H9 (cell line): ENCODE data around the gene GAL3ST1. TPM values are rescaled to one million over a fixed set of nuclear protein-coding genes. Genes with fewer than 3 reads are reported as not detected.
"Not testable (repeated sequence)": the region's sequence is repeated elsewhere in the genome, so short reads cannot be mapped to it uniquely, and the experiment has no call there.

ENCODE experiments used
- DNase-seq: peaks from one replicate; pipeline ENCODE4 v3.0.0-alpha.2; 2017
- H2AFZ ChIP-seq: one replicate; pipeline ENCODE4 v1.6.1; 2013; ENCODE audit warnings: mild to moderate bottlenecking, low read length, control low read depth, moderate library complexity
- H2AK5ac ChIP-seq: 2 replicates; pipeline ENCODE4 v1.6.1; 2013; ENCODE audit warnings: low read length, control low read depth, mixed read lengths; ENCODE audit not compliant: insufficient read length
- H2BK120ac ChIP-seq: one replicate; pipeline ENCODE4 v1.6.1; 2013; ENCODE audit warnings: low read depth, mild to moderate bottlenecking, low read length, control low read depth, inconsistent platforms; ENCODE audit not compliant: poor library complexity, severe bottlenecking
- H2BK12ac ChIP-seq: 2 replicates; pipeline ENCODE4 v1.6.1; 2013; ENCODE audit warnings: low read length, control low read depth, mixed read lengths, low read depth; ENCODE audit not compliant: insufficient read length
- H2BK15ac ChIP-seq: 2 replicates; pipeline ENCODE4 v1.6.1; 2013; ENCODE audit warnings: low read depth, low read length, control low read depth
- H2BK20ac ChIP-seq: one replicate; pipeline ENCODE4 v1.6.1; 2013; ENCODE audit warnings: low read depth, mild to moderate bottlenecking, low read length, control low read depth, inconsistent platforms; ENCODE audit not compliant: poor library complexity, severe bottlenecking
- H2BK5ac ChIP-seq: 2 replicates; pipeline ENCODE4 v1.6.1; 2013; ENCODE audit warnings: low read length, control low read depth, mixed read lengths; ENCODE audit not compliant: insufficient read length
- H3K14ac ChIP-seq: 2 replicates; pipeline ENCODE4 v1.6.1; 2013; ENCODE audit warnings: low read length, control low read depth; ENCODE audit not compliant: insufficient read depth
- H3K18ac ChIP-seq: 2 replicates; pipeline ENCODE4 v1.6.1; 2013; ENCODE audit warnings: low read depth, mild to moderate bottlenecking, mixed read lengths, low read length, control low read depth; ENCODE audit not compliant: insufficient read length
- H3K23ac ChIP-seq: 2 replicates; pipeline ENCODE4 v1.6.1; 2013; ENCODE audit warnings: low read length, control low read depth, mixed read lengths, low read depth; ENCODE audit not compliant: insufficient read length
- H3K23me2 ChIP-seq: 2 replicates; pipeline ENCODE4 v1.6.1; 2013; ENCODE audit warnings: low read depth, mild to moderate bottlenecking, mixed read lengths, low read length, control low read depth; ENCODE audit not compliant: insufficient read length, poor library complexity, severe bottlenecking
- H3K27ac ChIP-seq: 2 replicates; pipeline ENCODE4 v1.5.1; 2013; ENCODE audit warnings: low read length, control low read depth, mixed read lengths, low read depth; ENCODE audit not compliant: insufficient read length
- H3K27me3 ChIP-seq: 2 replicates; pipeline ENCODE4 v1.6.1; 2013; ENCODE audit warnings: low read length, control low read depth, inconsistent platforms; ENCODE audit not compliant: insufficient read depth
- H3K4ac ChIP-seq: 2 replicates; pipeline ENCODE4 v1.6.1; 2013; ENCODE audit warnings: low read depth, mild to moderate bottlenecking, control low read depth, inconsistent platforms, low read length, moderate library complexity
- H3K4me1 ChIP-seq: 2 replicates; pipeline ENCODE4 v1.6.1; 2013; ENCODE audit warnings: low read length, control low read depth, inconsistent platforms; ENCODE audit not compliant: insufficient read depth
- H3K4me2 ChIP-seq: 2 replicates; pipeline ENCODE4 v1.6.1; 2013; ENCODE audit warnings: low read length, control low read depth, mixed read lengths; ENCODE audit not compliant: insufficient read length, insufficient read depth
- H3K56ac ChIP-seq: 2 replicates; pipeline ENCODE4 v1.6.1; 2013; ENCODE audit warnings: low read depth, mild to moderate bottlenecking, mixed read lengths, low read length, control low read depth; ENCODE audit not compliant: insufficient read length
- H3K79me1 ChIP-seq: 2 replicates; pipeline ENCODE4 v1.6.1; 2013; ENCODE audit warnings: low read depth, mild to moderate bottlenecking, moderate library complexity, low read length, control low read depth, inconsistent platforms; ENCODE audit not compliant: insufficient read depth, poor library complexity, severe bottlenecking
- H3K79me2 ChIP-seq: 2 replicates; pipeline ENCODE4 v1.6.1; 2013; ENCODE audit warnings: low read length, control low read depth, inconsistent platforms; ENCODE audit not compliant: insufficient read depth
- H3K9ac ChIP-seq: 2 replicates; pipeline ENCODE4 v1.6.1; 2013; ENCODE audit warnings: low read length, control low read depth, mixed read lengths; ENCODE audit not compliant: insufficient read length; ENCODE audit errors: extremely low read depth
- H3K9me3 ChIP-seq: one replicate; pipeline ENCODE4 v1.6.1; 2013; ENCODE audit warnings: low read depth, low read length, inconsistent platforms; ENCODE audit not compliant: control insufficient read depth
- H3T11ph ChIP-seq: one replicate; pipeline ENCODE4 v1.6.1; 2013; ENCODE audit warnings: mild to moderate bottlenecking, low read length, control low read depth, inconsistent platforms
- H4K20me1 ChIP-seq: one replicate; pipeline ENCODE4 v1.6.1; 2013; ENCODE audit not compliant: control insufficient read depth, insufficient read length, insufficient read depth
- H4K5ac ChIP-seq: 2 replicates; pipeline ENCODE4 v1.6.1; 2013; ENCODE audit warnings: low read depth, mild to moderate bottlenecking, mixed read lengths, low read length, control low read depth; ENCODE audit not compliant: insufficient read length
- H4K8ac ChIP-seq: replicated peaks from 2 replicates; pipeline ENCODE4 v1.6.1; 2013; ENCODE audit warnings: low read length, control low read depth, mixed read lengths, low read depth; ENCODE audit not compliant: insufficient read length
- H4K91ac ChIP-seq: 2 replicates; pipeline ENCODE4 v1.6.1; 2013; ENCODE audit warnings: low read depth, mild to moderate bottlenecking, moderate library complexity, mixed read lengths, low read length, control low read depth; ENCODE audit not compliant: insufficient read length
- H3K27ac Mint-ChIP-seq, 3 experiments: 2 replicates in 2 of 3; 3 replicates in 1 of 3; pipeline ENCODE4 v1.8.0; 2020 to 2021; ENCODE audit warnings: mixed read lengths in 3 of 3, mild to moderate bottlenecking in 1 of 3, moderate library complexity in 1 of 3
- H3K27me3 Mint-ChIP-seq: 2 replicates; pipeline ENCODE4 v1.8.0; 2021; ENCODE audit warnings: low read depth, mild to moderate bottlenecking, moderate library complexity, mixed read lengths
- H3K36me3 Mint-ChIP-seq, 3 experiments: 2 replicates in 2 of 3; 3 replicates in 1 of 3; pipeline ENCODE4 v1.8.0; 2020 to 2021; ENCODE audit warnings: low read depth in 3 of 3, mixed read lengths in 3 of 3; ENCODE audit not compliant: insufficient read depth in 1 of 3
- H3K4me1 Mint-ChIP-seq, 2 experiments: 2 replicates each; pipeline ENCODE4 v1.8.0; 2020; ENCODE audit warnings: mixed read lengths in 2 of 2
- H3K4me3 Mint-ChIP-seq, 2 experiments: 2 replicates in 1 of 2; 3 replicates in 1 of 2; pipeline ENCODE4 v1.8.0; 2020 to 2021; ENCODE audit warnings: mild to moderate bottlenecking in 2 of 2, mixed read lengths in 2 of 2, moderate library complexity in 1 of 2
- H3K9me3 Mint-ChIP-seq, 2 experiments: 2 replicates in 1 of 2; 3 replicates in 1 of 2; pipeline ENCODE4 v1.8.0; 2020; ENCODE audit warnings: mild to moderate bottlenecking in 2 of 2, mixed read lengths in 2 of 2, moderate library complexity in 1 of 2
- WGBS: extraction: QIAGEN DNeasy Blood & Tissue Kit; methylation state at CpG from one replicate; pipeline ENCODE4 v1.1.7; 2013; ENCODE audit warnings: missing lambda C conversion rate, low lambda C conversion rate, mixed read lengths; ENCODE audit not compliant: insufficient read length; ENCODE audit errors: extremely low coverage; 5-methylcytosine and 5-hydroxymethylcytosine counted together
- total RNA-seq: library from RNA; stranded (reverse); gene quantifications from 2 replicates; pipeline ENCODE4 v1.2.1, GENCODE V29; 2021
- TF ChIP-seq, protein P1 (sequence below): fragments of 200-600 bp; sonication (generic); conservative IDR thresholded peaks from 3 replicates; pipeline ENCODE4 v1.8.0; 2021; ENCODE audit warnings: antibody characterized with exemption, mild to moderate bottlenecking

GAL3ST1 gene
- total RNA-seq, 1 experiment from 2014 or later, result 5.1 TPM

DNA sequence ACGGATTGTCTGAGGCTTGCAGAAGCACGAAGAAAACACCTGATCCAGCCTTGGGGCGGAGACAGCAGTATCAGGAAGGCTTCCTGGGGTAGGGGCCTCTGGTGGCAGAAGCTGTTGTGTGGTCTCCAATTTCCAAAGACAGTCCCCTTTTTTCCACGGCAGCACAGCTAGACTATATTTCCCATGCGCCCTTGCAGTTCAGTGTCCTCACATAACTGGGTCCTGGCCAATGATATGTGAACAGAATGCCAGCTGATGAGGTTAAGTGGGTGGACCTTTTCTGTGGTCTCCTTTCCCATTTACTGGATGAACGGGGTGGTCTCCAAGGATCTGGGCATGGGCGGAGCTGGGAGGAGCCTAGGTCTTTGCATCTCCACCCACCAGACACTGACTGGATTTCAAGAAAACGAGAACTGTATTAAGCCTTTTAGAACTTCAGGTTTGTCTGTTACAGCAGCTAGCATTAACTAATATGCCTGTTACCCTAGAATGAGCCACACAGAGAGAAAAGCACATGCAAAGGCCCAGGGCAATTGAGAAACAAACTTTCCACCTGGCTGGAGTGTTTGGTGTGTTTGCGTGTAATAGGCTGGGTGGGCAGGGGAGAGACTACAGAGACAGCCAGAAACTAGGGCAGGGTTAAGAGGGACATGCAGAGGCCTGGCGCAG, 6.2 kb downstream of the GAL3ST1 start:
- Histone ChIP-seq H3K4me2 (no peak overlapping the region), H3K56ac (no peak overlapping the region), H2BK20ac (no peak overlapping the region), H2AFZ (no peak overlapping the region), H3T11ph (no peak overlapping the region), H2AK5ac (no peak overlapping the region), H3K23me2 (no peaks in the 10 kb centered on the region), H2BK15ac (no peak overlapping the region), H2BK120ac (no peak overlapping the region), H4K20me1 (no peaks in the 10 kb centered on the region), H3K23ac (no peak overlapping the region), H4K8ac (no peak overlapping the region), H3K79me2 (no peaks in the 10 kb centered on the region), H3K27me3 (no peaks in the 10 kb centered on the region), H3K18ac (no peak overlapping the region), H3K79me1 (no peaks in the 10 kb centered on the region), H4K5ac (no peak overlapping the region), H3K4me1 (no peaks in the 10 kb centered on the region), H3K9me3 (no peaks in the 10 kb centered on the region), H2BK12ac (no peak overlapping the region), H3K27ac (no peak overlapping the region), H3K14ac (no peak overlapping the region), H3K9ac (no peak overlapping the region), H4K91ac (no peak overlapping the region), H3K4ac (no peak overlapping the region), H2BK5ac (no peak overlapping the region)
- Mint-ChIP-seq H3K27ac (peak overlapping the region in 2 of 3 experiments; percentile 77 to 94; a peak in 3 of 7 replicates), H3K4me3 (no peak overlapping the region), H3K9me3 (no peaks in the 10 kb centered on the region), H3K36me3 (peaks cover 0 to 2% (median 0%) of the 10 kb centered on the region in 3 experiments; a peak in 1 of 7 replicates), H3K4me1 (peaks cover 17 to 26% of the 10 kb centered on the region in 2 experiments), H3K27me3 (peaks cover 5% of the 10 kb centered on the region)
- TF ChIP-seq, protein P1, sequence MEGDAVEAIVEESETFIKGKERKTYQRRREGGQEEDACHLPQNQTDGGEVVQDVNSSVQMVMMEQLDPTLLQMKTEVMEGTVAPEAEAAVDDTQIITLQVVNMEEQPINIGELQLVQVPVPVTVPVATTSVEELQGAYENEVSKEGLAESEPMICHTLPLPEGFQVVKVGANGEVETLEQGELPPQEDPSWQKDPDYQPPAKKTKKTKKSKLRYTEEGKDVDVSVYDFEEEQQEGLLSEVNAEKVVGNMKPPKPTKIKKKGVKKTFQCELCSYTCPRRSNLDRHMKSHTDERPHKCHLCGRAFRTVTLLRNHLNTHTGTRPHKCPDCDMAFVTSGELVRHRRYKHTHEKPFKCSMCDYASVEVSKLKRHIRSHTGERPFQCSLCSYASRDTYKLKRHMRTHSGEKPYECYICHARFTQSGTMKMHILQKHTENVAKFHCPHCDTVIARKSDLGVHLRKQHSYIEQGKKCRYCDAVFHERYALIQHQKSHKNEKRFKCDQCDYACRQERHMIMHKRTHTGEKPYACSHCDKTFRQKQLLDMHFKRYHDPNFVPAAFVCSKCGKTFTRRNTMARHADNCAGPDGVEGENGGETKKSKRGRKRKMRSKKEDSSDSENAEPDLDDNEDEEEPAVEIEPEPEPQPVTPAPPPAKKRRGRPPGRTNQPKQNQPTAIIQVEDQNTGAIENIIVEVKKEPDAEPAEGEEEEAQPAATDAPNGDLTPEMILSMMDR, result no peak
- no CpG with 5 or more reads among the region's 10 CpGs for WGBS
- DNase-seq, result peak; percentile 81

DNA sequence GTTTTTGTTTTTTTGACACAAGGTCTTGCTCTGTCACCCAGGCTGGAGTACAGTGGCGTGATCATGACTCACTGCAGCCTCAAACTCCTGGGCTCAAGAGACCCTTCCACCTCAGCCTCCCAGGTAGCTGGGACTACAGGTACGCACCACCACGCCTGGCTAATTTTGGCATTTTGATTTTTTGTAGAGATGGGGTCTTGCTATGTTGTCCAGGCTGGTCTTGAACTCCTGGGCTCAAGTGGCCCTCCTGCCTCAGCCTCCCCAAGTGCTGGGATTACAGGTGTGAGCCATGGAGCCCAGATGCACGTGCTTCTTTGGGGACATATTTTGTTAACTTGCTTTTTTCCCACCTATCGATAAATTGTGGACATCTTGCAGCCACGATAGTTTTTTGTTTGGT, 7.2 kb downstream of the GAL3ST1 start:
- H4K91ac ChIP-seq, H2AFZ ChIP-seq, H3K9ac ChIP-seq, H3K4me1 ChIP-seq, H3T11ph ChIP-seq, H4K8ac ChIP-seq, H3K23ac ChIP-seq, H2BK15ac ChIP-seq, H3K9me3 Mint-ChIP-seq, H2BK120ac ChIP-seq, H3K27me3 Mint-ChIP-seq, H3K4ac ChIP-seq, H4K5ac ChIP-seq, H3K9me3 ChIP-seq, DNase-seq, H2BK5ac ChIP-seq, H3K4me2 ChIP-seq, H3K79me2 ChIP-seq, H3K27ac Mint-ChIP-seq, H2AK5ac ChIP-seq, H3K27me3 ChIP-seq, H3K56ac ChIP-seq, H3K18ac ChIP-seq, H2BK12ac ChIP-seq, H3K14ac ChIP-seq, H3K23me2 ChIP-seq, H4K20me1 ChIP-seq, H3K79me1 ChIP-seq, H3K36me3 Mint-ChIP-seq, H2BK20ac ChIP-seq, H3K27ac ChIP-seq, H3K4me3 Mint-ChIP-seq: not testable (repeated sequence)
- H3K4me1 Mint-ChIP-seq, result peaks cover 17 to 24% of the 10 kb centered on the region in 2 experiments
- no CpG with 5 or more reads among the region's 6 CpGs for WGBS
